Activated CD8-positive, alpha-beta memory T cell treated with anti-CD3 and anti-CD28 coated beads, Interleukin-2, amount 10 ng/mL, durations not matched to agents 7 days and 5 days (primary cell): ENCODE measurements around the gene LSAMP. TPM values are rescaled to one million over a fixed set of nuclear protein-coding genes. Genes with fewer than 3 reads are reported as not detected.
"Not testable (repeated sequence)": the region's sequence is repeated elsewhere in the genome, so short reads cannot be mapped to it uniquely, and the experiment has no call there.

Experiments
- ATAC-seq: fragments of 150-1000 bp; cut with Tn5 transposase; one replicate; pipeline ENCODE4 v1.10.0; 2021; ENCODE audit warnings: moderate library complexity
- CTCF ChIA-PET: fragments of 350-600 bp; sonication (Branson Sonifier 250); formaldehyde crosslinking; loops from one replicate; lab custom pipeline; 2021; ENCODE audit warnings: antibody characterized with exemption; lab: Charles Lee
- DNase-seq: peaks from one replicate; pipeline ENCODE4 v3.0.0-alpha.2; 2020
- H3K27ac Mint-ChIP-seq: one replicate; pipeline ENCODE4 v1.8.0; 2021; ENCODE audit warnings: mild to moderate bottlenecking, mixed read lengths
- H3K27me3 Mint-ChIP-seq: one replicate; pipeline ENCODE4 v1.8.0; 2021; ENCODE audit warnings: mixed read lengths
- H3K36me3 Mint-ChIP-seq: one replicate; pipeline ENCODE4 v1.8.0; 2021; ENCODE audit warnings: mild to moderate bottlenecking, mixed read lengths
- H3K4me1 Mint-ChIP-seq: one replicate; pipeline ENCODE4 v1.8.0; 2021; ENCODE audit warnings: mixed read lengths
- H3K4me3 Mint-ChIP-seq: one replicate; pipeline ENCODE4 v1.8.0; 2021; ENCODE audit warnings: mild to moderate bottlenecking, moderate library complexity, mixed read lengths
- H3K9me3 Mint-ChIP-seq: one replicate; pipeline ENCODE4 v1.8.0; 2022; ENCODE audit warnings: low read depth, mixed read lengths
- total RNA-seq, 2 experiments: library from RNA; stranded (reverse); gene quantifications; one replicate each; pipeline ENCODE4 v1.2.3, GENCODE V29; 2021

Gene LSAMP
- total RNA-seq, 2 experiments from 2014 or later = not detected

DNA sequence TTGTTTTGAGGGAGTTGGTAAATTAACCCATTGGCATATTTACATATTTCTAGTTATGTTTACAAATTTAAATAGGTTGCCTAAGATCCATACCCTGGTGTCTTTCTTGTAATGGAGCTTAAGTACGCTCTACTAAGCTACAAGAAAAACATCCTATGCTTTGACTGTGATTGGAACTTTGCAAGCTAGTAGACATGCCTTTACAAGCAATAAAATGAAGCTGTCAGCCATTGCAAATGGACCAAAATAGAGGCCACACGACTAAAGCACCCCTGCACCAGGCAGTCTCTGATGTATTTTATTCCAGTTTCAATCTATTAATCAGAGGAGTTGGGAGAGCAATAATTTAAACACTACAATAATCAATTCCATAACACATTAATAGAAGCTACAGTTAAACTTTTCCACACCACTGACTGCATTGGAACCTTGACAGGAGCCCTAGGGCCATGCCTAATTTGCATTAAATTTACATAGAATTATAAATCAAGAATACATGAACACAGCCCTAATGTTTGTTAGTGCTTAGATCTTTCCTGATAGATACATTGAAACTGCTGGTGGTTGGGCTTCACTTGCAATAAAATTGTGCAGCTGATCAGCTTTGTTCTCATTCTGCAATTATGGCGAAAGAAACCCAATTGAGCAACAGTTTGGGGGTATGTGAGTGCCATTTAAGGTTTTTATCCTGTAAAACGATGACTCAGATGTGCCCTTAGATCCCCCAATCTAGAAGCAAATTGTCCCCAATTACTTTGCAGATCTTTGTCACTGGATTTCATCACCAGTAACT, 360.1 kb downstream of the LSAMP start:
- H3K27me3 Mint-ChIP-seq = no peaks in the 10 kb centered on the region
- DNase-seq = no peak
- no peaks in the 10 kb centered on the region for H3K9me3 Mint-ChIP-seq
- ATAC-seq = no peak
- no peaks in the 10 kb centered on the region for H3K36me3 Mint-ChIP-seq
- H3K4me1 Mint-ChIP-seq = no peaks in the 10 kb centered on the region
- H3K27ac Mint-ChIP-seq = no peak overlapping the region
- CTCF ChIA-PET = no interaction called here
- H3K4me3 Mint-ChIP-seq = no peak overlapping the region

DNA sequence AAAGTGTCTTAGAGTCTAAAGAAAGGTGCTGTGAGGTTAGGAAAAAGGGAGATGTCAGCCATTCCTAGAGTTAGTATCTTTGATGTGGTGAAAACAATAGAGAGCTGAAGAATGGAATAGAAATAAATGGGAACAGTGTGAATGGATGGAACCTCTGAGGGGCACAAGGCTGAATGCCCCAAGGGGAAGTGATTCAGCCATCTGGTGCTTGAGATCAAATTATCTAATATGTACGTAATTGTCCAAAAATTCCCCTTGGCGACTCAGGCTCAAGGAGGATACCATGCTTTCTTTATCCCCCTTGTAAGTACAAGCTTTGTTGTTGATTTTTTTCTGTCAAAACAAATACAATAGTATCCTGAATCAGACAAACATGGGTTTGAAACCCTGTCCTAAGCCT, 361.6 kb downstream of the LSAMP start:
- Mint-ChIP-seq H3K36me3 (no peaks in the 10 kb centered on the region), H3K27me3 (no peaks in the 10 kb centered on the region), H3K27ac (no peak overlapping the region), H3K9me3 (peaks cover 3% of the 10 kb centered on the region), H3K4me1 (no peaks in the 10 kb centered on the region), H3K4me3 (no peak overlapping the region)
- ATAC-seq (no peak), DNase-seq (no peak)
- CTCF ChIA-PET = interaction anchor here (0.7 kb wide), 1 partner anchor 8 kb away, joined by 3 read pairs; no protein-coding TSS in a partner anchor

DNA sequence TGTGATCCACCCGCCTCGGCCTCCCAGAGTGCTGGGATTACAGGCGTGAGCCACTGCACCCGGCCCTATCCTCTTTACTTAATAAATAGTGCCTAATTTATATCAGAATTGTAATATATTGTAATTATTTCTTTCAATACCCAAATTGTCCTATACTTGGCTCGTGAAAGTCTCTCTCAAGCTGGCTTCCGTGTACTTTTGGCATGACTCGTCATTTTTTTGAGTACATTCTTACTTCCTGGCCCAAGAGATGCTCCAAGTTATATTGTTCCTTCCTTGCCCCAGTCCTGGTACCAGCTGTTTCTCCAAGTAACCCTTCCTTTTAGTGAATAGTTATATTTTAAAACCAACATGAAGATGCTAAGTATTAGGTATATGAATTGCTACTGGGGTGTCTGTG, 366.7 kb downstream of the LSAMP start:
- DNase-seq (no peak), ATAC-seq (no peak)
- no peaks in the 10 kb centered on the region for H3K4me1 Mint-ChIP-seq
- H3K9me3 Mint-ChIP-seq = peaks cover 3% of the 10 kb centered on the region
- no peak overlapping the region for H3K4me3 Mint-ChIP-seq
- no peak overlapping the region for H3K27ac Mint-ChIP-seq
- H3K36me3 Mint-ChIP-seq = no peaks in the 10 kb centered on the region
- CTCF ChIA-PET = no interaction called here
- H3K27me3 Mint-ChIP-seq = no peaks in the 10 kb centered on the region

DNA sequence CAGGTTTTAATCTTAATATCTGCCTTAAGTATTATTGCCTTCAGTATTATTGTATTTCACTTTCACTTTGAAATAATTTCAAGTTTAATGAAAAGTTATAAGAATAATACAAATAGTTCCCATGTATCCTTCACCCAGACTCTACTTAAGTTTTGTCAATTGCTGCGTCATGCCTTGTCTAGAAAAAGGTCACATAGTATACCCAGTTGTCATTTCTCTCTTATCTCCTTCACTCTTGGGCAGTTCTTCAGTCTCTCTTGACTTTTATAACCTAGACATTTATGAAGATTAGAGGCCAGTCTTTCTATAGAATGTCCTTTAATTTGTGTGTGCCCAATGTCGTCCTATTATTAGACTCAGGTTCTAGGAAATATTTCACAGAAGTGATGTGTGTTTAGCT, 367.7 kb downstream of the LSAMP start:
- no peak for DNase-seq
- no peaks in the 10 kb centered on the region for H3K36me3 Mint-ChIP-seq
- CTCF ChIA-PET = no interaction called here
- peaks cover 3% of the 10 kb centered on the region for H3K9me3 Mint-ChIP-seq
- H3K4me3 Mint-ChIP-seq = no peak overlapping the region
- H3K27ac Mint-ChIP-seq = no peak overlapping the region
- no peak for ATAC-seq
- H3K27me3 Mint-ChIP-seq = no peaks in the 10 kb centered on the region
- H3K4me1 Mint-ChIP-seq = no peaks in the 10 kb centered on the region

DNA sequence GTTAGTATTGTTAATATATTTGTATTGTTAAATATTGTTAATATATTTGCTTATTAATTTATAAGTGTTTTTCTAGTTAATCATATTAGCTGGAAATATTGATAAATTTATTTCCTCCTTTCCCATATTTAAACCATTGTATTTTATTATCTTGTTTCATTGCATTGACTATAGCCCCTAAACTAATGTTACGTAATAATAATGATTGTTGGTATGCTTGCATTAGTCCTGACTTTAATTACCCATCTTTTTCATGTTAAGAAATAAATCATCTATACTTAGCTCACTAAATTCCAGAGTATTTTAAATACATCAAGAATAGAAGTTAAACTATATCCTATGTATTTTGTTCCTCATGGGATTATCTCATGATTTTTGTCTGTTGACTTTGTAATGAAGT, 368.2 kb downstream of the LSAMP start:
- H3K4me3 Mint-ChIP-seq = no peak overlapping the region
- no peak for ATAC-seq

DNA sequence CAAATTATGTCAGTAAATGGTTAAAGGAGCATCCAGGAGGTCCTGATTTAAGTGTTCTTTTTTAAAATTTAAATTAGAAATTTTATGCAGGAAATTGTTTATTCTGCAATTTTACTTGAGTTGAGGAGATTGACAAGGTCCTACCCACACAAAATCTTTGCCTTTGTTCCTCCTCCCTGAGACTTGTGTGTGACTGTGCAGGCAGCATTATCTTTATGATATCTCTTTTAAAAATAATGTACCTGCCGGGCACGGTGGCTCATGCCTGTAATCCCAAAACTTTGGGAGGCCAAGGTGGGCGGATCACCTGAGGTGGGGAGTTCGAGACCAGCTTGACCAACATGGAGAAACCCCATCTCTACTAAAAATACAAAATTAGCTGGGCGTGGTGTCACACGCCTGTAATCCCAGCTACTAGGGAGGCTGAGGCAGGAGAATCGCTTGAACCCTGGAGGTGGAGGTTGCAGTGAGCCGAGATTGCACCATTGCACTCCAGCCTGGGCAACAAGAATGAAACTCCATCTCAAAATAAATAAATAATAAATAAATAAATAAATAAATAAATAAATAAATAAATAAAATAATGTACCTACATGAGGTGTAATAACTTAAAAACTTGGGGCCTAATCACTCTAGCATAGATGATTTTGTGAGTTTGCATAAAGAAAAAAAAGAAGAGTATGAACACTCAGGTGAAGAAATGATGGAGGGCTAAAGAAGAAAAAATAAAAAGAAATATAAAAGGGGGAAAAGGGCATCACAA, 374.6 kb downstream of the LSAMP start:
- H3K4me3 Mint-ChIP-seq, DNase-seq, H3K27me3 Mint-ChIP-seq, H3K4me1 Mint-ChIP-seq, H3K9me3 Mint-ChIP-seq, ATAC-seq, H3K27ac Mint-ChIP-seq, CTCF ChIA-PET, H3K36me3 Mint-ChIP-seq: not testable (repeated sequence)

More for the DNA sequence above, 368.2 kb downstream of the LSAMP start:
- CTCF ChIA-PET = no interaction called here
- Mint-ChIP-seq H3K36me3 (no peaks in the 10 kb centered on the region), H3K27ac (no peak overlapping the region), H3K4me1 (no peaks in the 10 kb centered on the region), H3K27me3 (no peaks in the 10 kb centered on the region), H3K9me3 (peaks cover 3% of the 10 kb centered on the region)
- DNase-seq = no peak

DNA sequence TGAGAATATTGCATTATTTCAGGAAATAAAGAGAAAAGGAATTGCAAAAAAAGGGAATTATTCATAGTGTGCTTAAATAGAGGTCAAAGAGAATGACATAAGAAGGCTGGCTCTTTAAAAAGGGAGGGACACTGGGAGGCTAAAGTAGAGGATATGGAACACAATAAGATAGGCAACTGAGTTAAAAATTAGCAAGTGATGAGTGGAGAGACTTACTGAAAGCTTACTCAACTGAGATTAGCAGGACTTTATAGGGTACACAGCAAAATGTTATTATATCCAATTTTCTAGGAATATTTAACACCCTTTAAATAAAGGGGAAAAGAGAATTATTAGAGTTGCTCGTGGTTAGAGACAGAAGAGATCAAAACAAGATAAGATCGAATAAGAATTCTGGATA, 375.2 kb downstream of the LSAMP start:
- DNase-seq = no peak
- CTCF ChIA-PET = no interaction called here
- Mint-ChIP-seq H3K36me3 (no peaks in the 10 kb centered on the region), H3K27me3 (no peaks in the 10 kb centered on the region), H3K9me3 (peaks cover 2% of the 10 kb centered on the region), H3K4me3 (no peak overlapping the region), H3K4me1 (no peaks in the 10 kb centered on the region), H3K27ac (no peak overlapping the region)
- no peak for ATAC-seq

DNA sequence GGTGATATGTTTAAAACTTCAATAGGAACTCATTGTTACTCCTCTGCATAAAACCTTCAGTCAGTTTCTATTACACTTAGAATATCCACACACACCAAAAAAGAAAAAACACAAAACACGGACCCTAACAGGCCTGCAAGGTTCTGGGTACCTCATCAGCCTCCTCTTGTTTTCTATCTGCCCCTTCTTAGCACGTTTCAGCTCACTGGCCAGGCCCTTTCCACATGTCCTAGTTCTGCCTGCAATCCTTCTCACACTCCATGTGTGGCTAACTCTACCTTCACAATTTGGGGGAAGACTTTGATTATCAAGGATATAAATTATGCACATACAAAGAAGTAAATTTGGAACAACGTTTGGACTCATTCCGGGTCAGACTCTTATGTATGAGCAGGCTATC, 376.3 kb downstream of the LSAMP start:
- no peaks in the 10 kb centered on the region for H3K27me3 Mint-ChIP-seq
- H3K36me3 Mint-ChIP-seq = no peaks in the 10 kb centered on the region
- H3K4me1 Mint-ChIP-seq = no peaks in the 10 kb centered on the region
- no peak for DNase-seq
- no peak for ATAC-seq
- H3K4me3 Mint-ChIP-seq = no peak overlapping the region
- no peak overlapping the region for H3K27ac Mint-ChIP-seq
- CTCF ChIA-PET = no interaction called here
- H3K9me3 Mint-ChIP-seq = peaks cover 2% of the 10 kb centered on the region

DNA sequence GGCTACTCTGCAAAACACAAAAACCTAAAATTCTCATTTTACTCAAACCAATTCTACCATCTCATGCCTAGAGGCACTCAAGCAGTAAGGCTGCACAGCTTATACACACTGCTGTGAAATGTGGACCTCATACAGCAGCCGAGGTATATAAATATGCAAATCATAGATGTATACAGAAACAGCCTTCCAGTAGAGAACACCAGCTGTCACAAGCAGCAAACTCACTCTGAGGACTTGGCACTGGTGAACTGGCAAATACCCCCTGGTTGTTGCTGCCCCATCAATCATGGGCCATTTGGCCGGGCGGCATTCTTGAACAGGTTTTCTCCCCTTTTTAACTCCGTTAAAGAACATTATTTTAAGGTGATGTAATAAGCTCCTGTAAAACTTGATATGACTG, 378.0 kb downstream of the LSAMP start:
- Mint-ChIP-seq H3K36me3 (no peaks in the 10 kb centered on the region), H3K9me3 (peaks cover 2% of the 10 kb centered on the region), H3K4me3 (no peak overlapping the region), H3K27ac (no peak overlapping the region), H3K27me3 (no peaks in the 10 kb centered on the region), H3K4me1 (no peaks in the 10 kb centered on the region)
- ATAC-seq (no peak), DNase-seq (no peak)
- CTCF ChIA-PET = no interaction called here

DNA sequence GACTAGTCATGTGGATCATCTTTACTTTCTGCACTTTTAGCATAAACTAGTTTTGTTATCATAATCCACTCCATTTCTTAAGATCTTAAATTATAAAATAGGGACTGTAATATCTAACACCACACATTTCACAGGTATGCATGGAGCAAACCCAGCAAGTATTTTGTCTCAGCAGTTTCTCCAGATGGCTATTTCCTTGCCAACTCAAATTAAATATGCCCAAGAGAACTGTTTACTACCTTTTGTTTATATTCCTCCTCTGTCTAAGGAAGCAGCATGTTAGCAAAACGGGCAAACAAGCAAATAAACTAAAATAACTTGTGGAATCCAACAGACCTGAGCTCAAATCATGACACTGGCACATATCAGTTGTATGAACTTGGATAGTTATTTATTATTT, 379.8 kb downstream of the LSAMP start:
- DNase-seq = no peak
- Mint-ChIP-seq H3K27ac (no peak overlapping the region), H3K4me1 (no peaks in the 10 kb centered on the region), H3K36me3 (no peaks in the 10 kb centered on the region), H3K4me3 (no peak overlapping the region), H3K27me3 (no peaks in the 10 kb centered on the region), H3K9me3 (no peaks in the 10 kb centered on the region)
- CTCF ChIA-PET = no interaction called here
- no peak for ATAC-seq

DNA sequence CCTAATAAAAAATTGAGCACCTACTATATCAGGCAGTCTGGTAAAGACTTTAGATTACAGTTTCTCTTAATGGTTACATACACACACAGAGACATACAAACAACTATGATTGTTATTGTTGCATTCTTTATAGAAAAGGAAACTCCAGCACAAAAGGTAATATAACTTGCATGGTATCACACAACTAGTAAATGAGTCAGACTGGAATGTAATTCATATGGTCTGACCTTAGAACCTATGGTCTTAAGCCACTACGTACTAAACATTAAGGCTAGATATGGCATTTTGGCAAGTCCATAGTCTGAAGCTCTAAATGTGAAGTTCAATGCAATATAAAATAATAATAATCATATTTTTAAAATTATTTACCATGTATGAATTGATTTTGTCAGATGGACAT, 380.6 kb downstream of the LSAMP start:
- DNase-seq (no peak), ATAC-seq (no peak)
- CTCF ChIA-PET = no interaction called here
- Mint-ChIP-seq H3K27me3 (no peaks in the 10 kb centered on the region), H3K36me3 (no peaks in the 10 kb centered on the region), H3K27ac (no peak overlapping the region), H3K4me1 (no peaks in the 10 kb centered on the region), H3K9me3 (no peaks in the 10 kb centered on the region), H3K4me3 (no peak overlapping the region)

DNA sequence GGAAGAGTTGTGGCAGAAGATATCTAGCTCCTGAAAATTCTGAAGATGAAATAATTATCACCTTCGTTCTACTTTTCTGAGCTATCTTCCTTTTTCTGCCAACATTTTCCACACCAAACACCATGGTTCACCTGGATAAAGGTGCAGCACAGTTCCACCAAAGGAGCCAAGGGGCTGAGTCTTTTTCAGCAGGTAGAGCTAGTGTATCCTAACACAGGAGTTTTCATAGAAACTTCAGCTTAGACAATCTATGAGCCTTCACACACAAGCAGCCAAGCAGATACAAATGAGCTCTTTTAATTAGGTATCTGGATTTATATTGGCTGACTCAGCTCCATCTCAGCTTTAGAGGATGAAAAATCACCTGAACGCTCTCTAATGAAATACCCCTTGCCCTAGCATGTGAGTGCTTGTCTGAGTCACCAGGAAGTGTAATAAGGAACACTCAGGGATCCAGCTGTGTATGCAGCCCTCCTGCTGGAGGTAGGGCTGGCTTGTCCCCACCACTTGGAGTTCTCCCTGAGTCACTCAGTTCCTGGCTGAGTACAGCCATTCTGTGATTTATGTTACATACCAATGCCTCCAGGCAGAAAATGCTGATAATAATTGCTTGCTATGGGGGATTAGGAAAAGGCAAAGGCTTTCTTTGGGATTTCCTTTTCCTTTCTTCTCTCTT, 385.7 kb downstream of the LSAMP start:
- DNase-seq (no peak), ATAC-seq (no peak)
- Mint-ChIP-seq H3K27ac (no peak overlapping the region), H3K4me3 (no peak overlapping the region), H3K4me1 (no peaks in the 10 kb centered on the region), H3K36me3 (no peaks in the 10 kb centered on the region), H3K27me3 (no peaks in the 10 kb centered on the region), H3K9me3 (no peaks in the 10 kb centered on the region)
- CTCF ChIA-PET = no interaction called here

DNA sequence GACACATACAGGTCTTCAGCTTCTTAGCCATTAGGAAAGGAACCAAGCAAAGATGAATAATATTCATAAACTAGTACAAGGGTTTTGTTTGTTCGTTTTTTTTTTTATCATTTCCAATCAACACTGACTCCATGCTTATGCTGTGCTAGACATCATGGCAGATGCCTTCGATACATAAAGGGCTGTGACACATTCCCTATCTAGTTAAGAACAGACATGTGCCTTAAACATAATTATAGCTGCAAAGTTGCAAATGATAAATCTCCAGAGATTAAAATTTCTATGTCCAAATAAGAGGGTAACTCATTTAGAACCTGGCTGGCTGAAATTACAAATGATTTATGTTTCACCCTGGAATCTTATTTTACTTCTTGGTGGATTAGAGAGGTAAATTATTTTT, 386.4 kb downstream of the LSAMP start:
- no peak for DNase-seq
- H3K27me3 Mint-ChIP-seq = no peaks in the 10 kb centered on the region
- H3K27ac Mint-ChIP-seq = no peak overlapping the region
- no peaks in the 10 kb centered on the region for H3K4me1 Mint-ChIP-seq
- H3K36me3 Mint-ChIP-seq = no peaks in the 10 kb centered on the region
- H3K9me3 Mint-ChIP-seq = no peaks in the 10 kb centered on the region
- no peak overlapping the region for H3K4me3 Mint-ChIP-seq
- CTCF ChIA-PET = no interaction called here
- ATAC-seq = no peak
